Measurements from ENCODE around the gene LONP1.

Gene LONP1

DNA sequence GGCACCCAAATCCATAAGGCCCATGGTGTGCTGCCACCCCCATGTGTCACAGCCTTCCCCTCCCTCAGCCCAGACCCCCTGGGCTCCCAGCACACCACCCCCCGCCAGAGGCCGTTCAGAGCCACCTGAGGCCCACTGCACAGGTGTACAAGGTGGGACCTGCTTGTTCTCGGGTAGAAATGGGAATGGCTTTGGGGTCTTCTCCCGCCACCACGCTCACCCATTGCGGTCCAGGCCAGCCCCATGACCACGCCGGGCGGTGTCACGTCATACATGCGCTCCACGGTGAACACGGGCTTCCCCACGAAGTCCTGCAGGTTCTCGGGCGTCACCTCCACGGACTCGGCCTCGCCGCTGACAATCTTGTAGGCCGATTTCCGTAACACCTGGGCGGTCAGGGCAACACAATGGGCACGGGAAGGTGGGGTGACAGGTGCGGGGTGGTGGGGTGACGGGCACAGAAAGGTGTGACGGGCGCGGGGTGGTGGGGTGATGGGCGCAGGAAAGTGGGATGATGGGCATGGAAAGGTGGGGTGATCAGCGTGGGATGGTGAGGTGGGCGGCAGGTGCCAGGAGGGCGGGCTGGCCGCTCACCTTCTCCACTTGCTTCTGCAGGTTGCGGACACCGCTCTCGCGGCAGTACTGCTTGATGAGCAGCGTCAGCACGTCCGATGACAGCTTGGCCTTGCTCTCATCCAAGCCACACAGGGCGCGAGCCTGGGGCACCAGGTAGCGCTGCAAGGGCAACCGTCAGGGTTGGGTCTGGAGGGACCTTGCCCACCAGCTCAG, 25.6 kb downstream of the LONP1 start:
- no peak overlapping the region for H3K4me2 ChIP-seq (ENCODE audit: low read depth, low read length, poor library complexity, severe bottlenecking)
- H3K9me3 ChIP-seq (ENCODE audit: insufficient read depth, low read length): no peaks in the 10 kb centered on the region
- TF ChIP-seq, protein P1, sequence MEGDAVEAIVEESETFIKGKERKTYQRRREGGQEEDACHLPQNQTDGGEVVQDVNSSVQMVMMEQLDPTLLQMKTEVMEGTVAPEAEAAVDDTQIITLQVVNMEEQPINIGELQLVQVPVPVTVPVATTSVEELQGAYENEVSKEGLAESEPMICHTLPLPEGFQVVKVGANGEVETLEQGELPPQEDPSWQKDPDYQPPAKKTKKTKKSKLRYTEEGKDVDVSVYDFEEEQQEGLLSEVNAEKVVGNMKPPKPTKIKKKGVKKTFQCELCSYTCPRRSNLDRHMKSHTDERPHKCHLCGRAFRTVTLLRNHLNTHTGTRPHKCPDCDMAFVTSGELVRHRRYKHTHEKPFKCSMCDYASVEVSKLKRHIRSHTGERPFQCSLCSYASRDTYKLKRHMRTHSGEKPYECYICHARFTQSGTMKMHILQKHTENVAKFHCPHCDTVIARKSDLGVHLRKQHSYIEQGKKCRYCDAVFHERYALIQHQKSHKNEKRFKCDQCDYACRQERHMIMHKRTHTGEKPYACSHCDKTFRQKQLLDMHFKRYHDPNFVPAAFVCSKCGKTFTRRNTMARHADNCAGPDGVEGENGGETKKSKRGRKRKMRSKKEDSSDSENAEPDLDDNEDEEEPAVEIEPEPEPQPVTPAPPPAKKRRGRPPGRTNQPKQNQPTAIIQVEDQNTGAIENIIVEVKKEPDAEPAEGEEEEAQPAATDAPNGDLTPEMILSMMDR (IDR thresholded peaks at IDR 0.05; ENCODE audit: insufficient read depth, low read length, poor library complexity, severe bottlenecking): no peak
- TF ChIP-seq EZH2phosphoT487 (conservative IDR thresholded peaks at IDR 0.05; ENCODE audit: low read length): no peak
- H3K27me3 ChIP-seq (ENCODE audit: low read length): no peaks in the 10 kb centered on the region
- H3F3A ChIP-seq (ENCODE audit: insufficient read depth): peaks cover 42% of the 10 kb centered on the region
- no peak overlapping the region for H2AFZ ChIP-seq (ENCODE audit: low read depth, low read length, severe bottlenecking)
- no peak overlapping the region for H3K9ac ChIP-seq (ENCODE audit: low read length)
- H3K27ac ChIP-seq (ENCODE audit: low read depth, low read length): no peak overlapping the region
- no peak overlapping the region for H3K4me3 ChIP-seq (ENCODE audit: insufficient read depth, low read length, poor library complexity, severe bottlenecking)
- H3K9me2 ChIP-seq (replicated peaks; ENCODE audit: insufficient read depth, low read length): no peaks in the 10 kb centered on the region
- no peaks in the 10 kb centered on the region; the same call in 1 of the 2 replicates for H3K36me3 ChIP-seq (ENCODE audit: low read length)
- peaks cover 30% of the 10 kb centered on the region for H3K79me2 ChIP-seq (ENCODE audit: insufficient read depth, low read length)
- H4K20me1 ChIP-seq (ENCODE audit: low read depth, low read length): no peaks in the 10 kb centered on the region; the same call in 1 of the 2 replicates

DNA sequence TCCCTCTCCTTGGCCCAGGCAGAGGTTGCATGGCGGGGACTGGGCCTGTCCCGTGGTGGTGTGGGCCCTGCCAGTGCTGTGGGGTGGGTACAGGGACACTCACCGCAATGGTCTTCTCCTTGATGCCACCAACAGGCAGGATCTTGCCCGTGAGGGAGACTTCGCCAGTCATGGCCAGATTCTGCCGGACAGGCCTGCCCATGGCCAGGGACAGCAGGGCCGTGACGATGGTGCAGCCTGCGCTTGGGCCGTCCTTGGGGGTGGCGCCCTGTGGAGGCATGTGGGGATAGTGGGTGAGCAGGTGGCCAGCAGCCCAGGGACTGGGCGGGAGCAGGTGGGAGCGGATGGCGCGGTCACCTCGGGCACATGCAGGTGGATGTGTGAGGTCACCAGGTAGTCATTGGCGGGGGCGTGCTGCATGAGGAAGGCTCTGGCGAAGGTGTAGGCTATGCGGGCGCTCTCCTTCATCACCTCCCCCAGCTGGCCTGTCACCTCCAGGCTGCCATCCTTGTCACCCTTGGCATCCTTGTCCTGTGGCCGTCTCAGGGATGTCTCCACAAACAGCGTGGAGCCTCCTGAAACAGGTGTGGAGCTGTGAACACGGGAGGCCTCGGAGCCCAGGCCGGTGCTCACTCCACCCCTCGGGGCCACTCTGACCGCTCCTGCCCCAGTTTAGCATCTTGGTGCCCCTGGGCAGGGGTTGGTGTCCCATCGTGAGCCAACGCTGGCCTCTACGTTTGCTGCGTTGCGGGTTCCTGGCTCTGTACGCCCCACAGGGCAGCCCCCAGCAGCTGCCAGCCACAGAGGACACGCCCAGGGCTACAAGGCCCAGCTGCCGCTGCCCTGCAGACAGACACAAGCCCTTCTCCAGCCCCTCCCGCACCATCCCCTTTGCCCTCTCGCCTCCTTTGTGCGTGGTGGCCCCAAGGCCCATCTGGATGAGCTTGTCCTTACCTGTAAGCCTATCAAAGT, 26.5 kb downstream of the LONP1 start:
- no peak overlapping the region for H3K27ac ChIP-seq (ENCODE audit: low read depth, low read length)
- no peaks in the 10 kb centered on the region for H3K9me3 ChIP-seq (ENCODE audit: insufficient read depth, low read length)
- no peaks in the 10 kb centered on the region; the same call in 1 of the 2 replicates for H3K36me3 ChIP-seq (ENCODE audit: low read length)
- H3K4me3 ChIP-seq (ENCODE audit: insufficient read depth, low read length, poor library complexity, severe bottlenecking): no peak overlapping the region
- H4K20me1 ChIP-seq (ENCODE audit: low read depth, low read length): no peaks in the 10 kb centered on the region; the same call in 1 of the 2 replicates
- H3K9ac ChIP-seq (ENCODE audit: low read length): no peak overlapping the region
- no peaks in the 10 kb centered on the region for H3K9me2 ChIP-seq (replicated peaks; ENCODE audit: insufficient read depth, low read length)
- H3K79me2 ChIP-seq (ENCODE audit: insufficient read depth, low read length): peaks cover 30% of the 10 kb centered on the region
- no peak for TF ChIP-seq EZH2phosphoT487 (conservative IDR thresholded peaks at IDR 0.05; ENCODE audit: low read length)
- TF ChIP-seq, protein P1 (IDR thresholded peaks at IDR 0.05; ENCODE audit: insufficient read depth, low read length, poor library complexity, severe bottlenecking): no peak
- H3K4me2 ChIP-seq (ENCODE audit: low read depth, low read length, poor library complexity, severe bottlenecking): no peak overlapping the region
- H2AFZ ChIP-seq (ENCODE audit: low read depth, low read length, severe bottlenecking): no peak overlapping the region
- no peaks in the 10 kb centered on the region for H3K27me3 ChIP-seq (ENCODE audit: low read length)
- H3F3A ChIP-seq (ENCODE audit: insufficient read depth): peaks cover 40% of the 10 kb centered on the region

DNA sequence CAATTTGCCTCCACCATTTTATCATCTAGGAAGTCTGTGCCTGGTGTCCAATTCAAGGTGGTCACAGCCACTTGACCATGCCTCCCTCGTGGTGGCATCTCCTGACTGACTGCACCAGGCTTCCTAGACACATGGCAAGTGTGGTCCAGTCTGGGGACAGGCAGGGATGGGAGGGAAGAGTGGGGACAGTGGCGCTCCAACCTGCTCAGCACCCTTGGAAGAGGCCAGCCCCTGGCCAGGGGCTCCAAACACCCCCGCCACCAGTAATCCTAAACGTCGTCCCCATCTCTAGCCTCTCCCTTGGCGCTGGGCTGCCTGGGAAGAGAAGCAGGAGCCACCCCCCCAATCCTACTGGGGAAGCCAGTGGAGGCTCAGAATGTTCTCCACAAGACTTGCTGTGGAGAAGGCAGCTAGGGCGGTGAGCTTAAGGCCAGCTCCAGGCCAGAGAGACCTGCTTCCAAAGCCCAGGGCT, 27.2 kb downstream of the LONP1 start:
- Histone ChIP-seq H3F3A (ENCODE audit: insufficient read depth) (peaks cover 40% of the 10 kb centered on the region), H2AFZ (ENCODE audit: low read depth, low read length, severe bottlenecking) (no peak overlapping the region), H3K4me2 (ENCODE audit: low read depth, low read length, poor library complexity, severe bottlenecking) (peak overlapping the region; percentile 77), H3K27ac (ENCODE audit: low read depth, low read length) (no peak overlapping the region), H3K9ac (ENCODE audit: low read length) (peak overlapping the region; percentile 95; the same call in 1 of the 2 replicates), H3K4me3 (ENCODE audit: insufficient read depth, low read length, poor library complexity, severe bottlenecking) (no peak overlapping the region), H3K9me3 (ENCODE audit: insufficient read depth, low read length) (no peaks in the 10 kb centered on the region), H3K36me3 (ENCODE audit: low read length) (no peaks in the 10 kb centered on the region; the same call in 1 of the 2 replicates), H3K27me3 (ENCODE audit: low read length) (no peaks in the 10 kb centered on the region), H3K79me2 (ENCODE audit: insufficient read depth, low read length) (peaks cover 30% of the 10 kb centered on the region), H3K9me2 (replicated peaks; ENCODE audit: insufficient read depth, low read length) (no peaks in the 10 kb centered on the region), H4K20me1 (ENCODE audit: low read depth, low read length) (no peaks in the 10 kb centered on the region; the same call in 1 of the 2 replicates)
- TF ChIP-seq, protein P1 (IDR thresholded peaks at IDR 0.05; ENCODE audit: insufficient read depth, low read length, poor library complexity, severe bottlenecking): no peak
- TF ChIP-seq EZH2phosphoT487 (conservative IDR thresholded peaks at IDR 0.05; ENCODE audit: low read length): no peak

Data from SU-DHL-6 (cell line).